ENCODE measurements around the gene STMN3. TPM values are rescaled to one million over a fixed set of nuclear protein-coding genes. Genes with fewer than 3 reads are reported as not detected.

Gene STMN3
- total and polyA plus RNA-seq, 10 of the 15 experiments (the other 5 are each of a cell fraction or from before 2014, with no cell fraction given): 0.09 to 3.6 (median 1.4) TPM; not detected in 1

- Histone ChIP-seq H3K79me2 (ENCODE audit: control insufficient read depth, insufficient read depth, low read length) (no peaks in the 10 kb centered on the region), H3K9me3 (replicated peaks; ENCODE audit: control insufficient read depth, insufficient read depth, low read length) (no peaks in the 10 kb centered on the region), H2AFZ (ENCODE audit: control insufficient read depth, low read depth, low read length) (no peak overlapping the region), H3K27me3 (replicated peaks in 1 of 2; ENCODE audit: control insufficient read depth in 2 of 2, insufficient read depth in 2 of 2, low read length in 1 of 2) (no peaks in the 10 kb centered on the region), H4K20me1 (ENCODE audit: control insufficient read depth, insufficient read depth) (no peaks in the 10 kb centered on the region), H3K36me3 (ENCODE audit: control insufficient read depth in 2 of 2, insufficient read depth in 2 of 2, low read length in 1 of 2) (peaks cover 8 to 16% of the 10 kb centered on the region in 2 experiments; a peak in 3 of 4 replicates), H3K4me1 (ENCODE audit: control insufficient read depth, insufficient read depth, low read length) (no peaks in the 10 kb centered on the region), H3K27ac (ENCODE audit: control insufficient read depth, insufficient read depth) (no peak overlapping the region), H3K4me2 (ENCODE audit: control insufficient read depth, insufficient read depth) (no peak overlapping the region), H3K9ac (ENCODE audit: control insufficient read depth, insufficient read depth, low read length) (no peak overlapping the region), H3K4me3 (no peak overlapping the region)
- ATAC-seq (no peak), FAIRE-seq (no peak), DNase-seq (ENCODE audit: low read depth, low spot score) (no peak)
- BruUV-seq (replicated peaks): no TSS peak
- SMC1A ChIA-PET (ENCODE audit: uncharacterized antibody, unreplicated experiment): no interaction called here
- 93% methylated on average over 9 of the region's 11 CpGs for WGBS (ENCODE audit: insufficient coverage, insufficient replicate concordance, low lambda C conversion rate, missing lambda C conversion rate)
- no peak for TF ChIP-seq JUNB (IDR thresholded peaks at IDR 0.05)
- TF ChIP-seq STAT1 (conservative IDR thresholded peaks at IDR 0.05): no peak
- no peak for TF ChIP-seq MYB (IDR thresholded peaks at IDR 0.05; ENCODE audit: borderline replicate concordance, low read depth, low read length)
- no peak for TF ChIP-seq ZBTB40 (IDR thresholded peaks at IDR 0.05; ENCODE audit: borderline replicate concordance)
- TF ChIP-seq CHD1 (IDR thresholded peaks at IDR 0.05; ENCODE audit: low read depth, low read length): no peak
- no peak for TF ChIP-seq IKZF1 (conservative IDR thresholded peaks at IDR 0.05)
- no peak for TF ChIP-seq ZBTB11 (CRISPR knock-in tag; IDR thresholded peaks at IDR 0.05)
- POLR2A ChIA-PET: no interaction called here
- CTCF ChIA-PET: interaction anchor here (0.5 kb wide), 1 partner anchor 1014 kb away, joined by 3 read pairs; no protein-coding TSS in a partner anchor
- RAD21 ChIA-PET (ENCODE audit: unreplicated experiment): interaction anchor here (1.0 kb wide), 1 partner anchor 10 kb away, joined by 3 read pairs; the partner anchor contains the start of gene RTEL1
- intact Hi-C loops (cut with micrococcal nuclease; ENCODE audit: unreplicated experiment) (no loop called here), in situ Hi-C loops (cut with MboI) (no loop called here)
Measured at GRCh38 chr20:63668351-63668750, 15.1 kb upstream of the STMN3 start.
